Pancreas (tissue), 10 donors: ENCODE measurements around the gene ERBB2. TPM values are rescaled to one million over a fixed set of nuclear protein-coding genes. Genes with fewer than 3 reads are reported as not detected.

Source experiments
- ATAC-seq, 4 donors: fragments of 200-7000 bp; cut with Tn5 transposase; one replicate each; pipeline versions ENCODE4 v1.8.0 to v1.9.1; 2020; ENCODE audit warnings: mild to moderate bottlenecking in 4 of 4, moderate library complexity in 4 of 4
- DNase-seq, 6 donors: peaks; one replicate each; pipeline ENCODE4 v3.0.0-alpha.2; 2020
- FAIRE-seq: peaks from 2 replicates; lab custom pipeline; 2012; peaks lifted over from hg19 to GRCh38; lab: Jason Lieb, UNC
- H3K27ac ChIP-seq, 4 donors: fragments of 200-600 bp; sonication (generic); 1 replicate in 3 of 4; 2 replicates in 1 of 4; pipeline versions ENCODE4 v1.5.0 to v1.8.0; 2020
- H3K27me3 ChIP-seq, 4 donors: fragments of 200-600 bp; one replicate each; pipeline ENCODE4 v1.8.0; 2021
- H3K36me3 ChIP-seq, 3 donors: fragments of 200-600 bp; sonication (generic) in 1 of 3; one replicate each; pipeline versions ENCODE4 v1.5.0 to v1.8.0; 2020 to 2021
- H3K4me1 ChIP-seq, 3 donors: fragments of 200-600 bp; one replicate each; pipeline ENCODE4 v1.8.0; 2021
- H3K4me3 ChIP-seq, 4 donors: fragments of 200-600 bp; sonication (generic) in 2 of 4; one replicate each; pipeline versions ENCODE4 v1.5.0 to v1.8.0; 2020 to 2021
- H3K9me3 ChIP-seq, 4 donors: fragments of 200-600 bp; one replicate each; pipeline ENCODE4 v1.8.0; 2021
- WGBS, 2 donors: extraction: QIAGEN DNeasy Blood & Tissue Kit; methylation state at CpG; one replicate each; pipeline ENCODE4 v1.1.7; 2013; 5-methylcytosine and 5-hydroxymethylcytosine counted together
- intact Hi-C, 3 donors: fragments of 100-400 bp; cut with DNase I; formaldehyde crosslinking; loops; one replicate each; pipeline versions ENCODE4 v1.11.1 to v1.14.2; 2022
- polyA plus RNA-seq, 2 donors: library from polyadenylated mRNA; stranded (reverse); fragments of 200-250 nt; gene quantifications; one replicate each; pipeline ENCODE4 v1.2.3, GENCODE V29; 2013
- total RNA-seq, 6 donors: library from RNA; stranded (reverse); fragmentation: NEBNext Ultra II Directional in 4 of 6; extraction: Animal tissue kit (Norgen Biotek cat#: 25700) in 4 of 6; gene quantifications; one replicate each; pipeline versions ENCODE4 v1.2.1 to v1.2.4, GENCODE V29; 2021 to 2023
- TF ChIP-seq, protein P1 (sequence below), 4 donors: fragments of 200-600 bp; sonication (generic) in 3 of 4; IDR thresholded peaks; one replicate each; pipeline versions ENCODE4 v1.5.0 to v1.8.0; 2021; ENCODE audit warnings: antibody characterized with exemption in 4 of 4
- donor health status: healthy with polysubstance abuse.
- donor health status: DM: no; HTN: no; CAD: no; lungs with moderate emphysema.
- donor health status: DM: no; HTN: no; CAD: no.
- donor health status: control.
- donor health status: control.
- donor health status: Bipolar disorder and iron deficiency.
- donor health status: DM: yes; HTN: yes; CAD: no.
- donor health status: DM: no; HTN: no; CAD: no.
- donor health status: DM: no; HTN: no; CAD: no.
- donor health status: DM: yes; HTN: yes; CAD: no.

ERBB2 gene
- total and polyA plus RNA-seq, 8 donors: 37.2 to 78.9 (median 43.9) TPM

DNA sequence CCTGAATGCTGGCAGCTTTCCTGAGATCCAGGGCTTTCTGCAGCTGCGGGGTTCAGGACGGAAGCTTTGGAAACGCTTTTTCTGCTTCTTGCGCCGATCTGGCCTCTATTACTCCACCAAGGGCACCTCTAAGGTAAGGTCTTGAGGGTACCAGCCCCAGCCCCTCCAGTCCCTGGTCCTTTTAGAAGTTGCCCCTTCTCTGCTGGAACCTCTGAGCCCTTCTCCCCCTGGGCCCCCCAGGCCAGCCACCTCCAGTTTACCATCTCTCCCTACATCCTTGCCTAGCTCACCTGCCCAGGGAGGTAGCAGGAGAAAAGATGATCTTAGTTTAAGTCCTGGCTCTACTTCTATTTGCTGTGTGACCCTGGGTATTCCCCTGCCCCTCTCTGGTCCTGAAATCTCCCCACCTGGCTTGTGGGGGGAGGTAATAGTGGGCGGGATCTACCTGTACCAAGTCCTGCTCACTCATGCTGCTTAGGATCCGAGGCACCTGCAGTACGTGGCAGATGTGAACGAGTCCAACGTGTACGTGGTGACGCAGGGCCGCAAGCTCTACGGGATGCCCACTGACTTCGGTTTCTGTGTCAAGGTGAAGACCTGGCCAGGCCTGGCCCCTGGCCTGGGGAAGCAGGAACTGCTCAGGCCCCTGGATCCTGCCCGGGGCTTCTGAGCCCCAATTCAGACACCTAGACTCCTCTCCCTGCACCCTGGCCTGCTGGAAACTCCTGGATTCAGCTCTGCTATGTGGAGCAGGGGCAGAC lies 44.4 kb downstream of the ERBB2 start:
- peaks cover 0 to 54% (median 24%) of the 10 kb centered on the region in 3 donors for H3K36me3 ChIP-seq
- H3K9me3 ChIP-seq: no peaks in the 10 kb centered on the region
- no peak for ATAC-seq
- TF ChIP-seq, protein P1, sequence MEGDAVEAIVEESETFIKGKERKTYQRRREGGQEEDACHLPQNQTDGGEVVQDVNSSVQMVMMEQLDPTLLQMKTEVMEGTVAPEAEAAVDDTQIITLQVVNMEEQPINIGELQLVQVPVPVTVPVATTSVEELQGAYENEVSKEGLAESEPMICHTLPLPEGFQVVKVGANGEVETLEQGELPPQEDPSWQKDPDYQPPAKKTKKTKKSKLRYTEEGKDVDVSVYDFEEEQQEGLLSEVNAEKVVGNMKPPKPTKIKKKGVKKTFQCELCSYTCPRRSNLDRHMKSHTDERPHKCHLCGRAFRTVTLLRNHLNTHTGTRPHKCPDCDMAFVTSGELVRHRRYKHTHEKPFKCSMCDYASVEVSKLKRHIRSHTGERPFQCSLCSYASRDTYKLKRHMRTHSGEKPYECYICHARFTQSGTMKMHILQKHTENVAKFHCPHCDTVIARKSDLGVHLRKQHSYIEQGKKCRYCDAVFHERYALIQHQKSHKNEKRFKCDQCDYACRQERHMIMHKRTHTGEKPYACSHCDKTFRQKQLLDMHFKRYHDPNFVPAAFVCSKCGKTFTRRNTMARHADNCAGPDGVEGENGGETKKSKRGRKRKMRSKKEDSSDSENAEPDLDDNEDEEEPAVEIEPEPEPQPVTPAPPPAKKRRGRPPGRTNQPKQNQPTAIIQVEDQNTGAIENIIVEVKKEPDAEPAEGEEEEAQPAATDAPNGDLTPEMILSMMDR (IDR thresholded peaks at IDR 0.05): no peak
- intact Hi-C loops: no loop called here
- no peak overlapping the region for H3K4me3 ChIP-seq
- FAIRE-seq: no peak
- WGBS, 2 donors: 87 to 88% methylated on average over 16 of the region's 16 CpGs
- H3K27me3 ChIP-seq: no peaks in the 10 kb centered on the region
- no peak overlapping the region for H3K27ac ChIP-seq
- H3K4me1 ChIP-seq: peaks cover 4 to 13% (median 10%) of the 10 kb centered on the region in 3 donors
- DNase-seq: peak in 3 of 6 donors; percentile 13 to 39 (median 27)

DNA sequence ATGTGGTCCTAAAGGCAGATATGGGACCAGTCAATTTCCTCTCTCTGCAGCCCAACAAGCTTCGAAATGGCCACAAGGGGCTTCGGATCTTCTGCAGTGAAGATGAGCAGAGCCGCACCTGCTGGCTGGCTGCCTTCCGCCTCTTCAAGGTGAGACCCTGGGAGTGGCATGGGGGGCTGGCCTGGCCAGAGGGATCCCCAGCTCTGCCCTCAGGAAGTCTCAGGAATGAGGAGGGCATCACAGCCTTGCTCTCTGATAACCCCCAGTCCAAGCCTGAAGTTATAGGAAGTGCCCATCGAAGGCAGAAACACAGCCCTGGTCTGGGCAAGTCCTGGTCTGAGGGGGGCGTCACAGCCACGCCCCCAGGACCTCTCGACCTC lies 45.0 kb downstream of the ERBB2 start:
- Histone ChIP-seq H3K27me3 (no peaks in the 10 kb centered on the region), H3K9me3 (no peaks in the 10 kb centered on the region), H3K4me3 (no peak overlapping the region), H3K36me3 (peaks cover 0 to 54% (median 24%) of the 10 kb centered on the region in 3 donors), H3K4me1 (peaks cover 9 to 19% (median 15%) of the 10 kb centered on the region in 3 donors), H3K27ac (no peak overlapping the region)
- WGBS, 2 donors: 78 to 88% methylated on average over 8 of the region's 8 CpGs
- TF ChIP-seq, protein P1 (IDR thresholded peaks at IDR 0.05): no peak
- ATAC-seq (no peak), DNase-seq (peak in 2 of 6 donors; percentile 14 to 27), FAIRE-seq (no peak)
- intact Hi-C loops: no loop called here

DNA sequence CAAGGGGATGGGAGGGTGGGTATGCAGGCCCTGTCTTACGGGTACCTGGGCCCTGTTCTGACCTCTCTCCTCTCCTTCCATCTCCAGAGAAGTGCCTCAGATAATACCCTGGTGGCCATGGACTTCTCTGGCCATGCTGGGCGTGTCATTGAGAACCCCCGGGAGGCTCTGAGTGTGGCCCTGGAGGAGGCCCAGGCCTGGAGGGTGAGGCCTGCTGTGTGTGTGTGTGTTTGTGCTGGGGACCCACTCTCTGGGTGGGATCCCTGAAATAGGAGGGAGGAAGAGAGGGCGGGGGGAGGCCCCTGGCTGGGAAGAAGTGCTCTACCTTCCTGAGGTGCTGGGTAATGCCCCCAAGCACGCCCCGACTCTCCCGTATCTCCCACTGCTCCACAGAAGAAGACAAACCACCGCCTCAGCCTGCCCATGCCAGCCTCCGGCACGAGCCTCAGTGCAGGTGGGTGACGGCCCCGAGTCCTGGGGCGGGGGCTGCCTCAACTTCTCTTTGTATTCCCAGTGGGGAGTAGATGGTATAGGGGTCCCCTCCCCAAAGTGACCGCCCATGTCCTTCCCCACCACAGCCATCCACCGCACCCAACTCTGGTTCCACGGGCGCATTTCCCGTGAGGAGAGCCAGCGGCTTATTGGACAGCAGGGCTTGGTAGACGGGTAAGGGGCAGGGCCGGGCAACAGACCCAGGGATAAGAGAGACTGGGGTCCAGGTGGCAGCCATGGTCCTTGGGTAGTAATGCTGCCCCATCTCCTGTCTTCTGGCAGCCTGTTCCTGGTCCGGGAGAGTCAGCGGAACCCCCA lies 45.7 kb downstream of the ERBB2 start:
- H3K27ac ChIP-seq: no peak overlapping the region
- WGBS, 2 donors: 91 to 97% methylated on average over 22 to 23 of the region's 23 CpGs
- DNase-seq (peak in 2 of 6 donors; percentile 10 to 29), ATAC-seq (no peak), FAIRE-seq (no peak)
- TF ChIP-seq, protein P1 (IDR thresholded peaks at IDR 0.05): no peak
- no peak overlapping the region for H3K4me3 ChIP-seq
- H3K27me3 ChIP-seq: no peaks in the 10 kb centered on the region
- no peaks in the 10 kb centered on the region for H3K9me3 ChIP-seq
- peaks cover 13 to 23% (median 20%) of the 10 kb centered on the region in 3 donors for H3K4me1 ChIP-seq
- peaks cover 0 to 54% (median 24%) of the 10 kb centered on the region in 3 donors for H3K36me3 ChIP-seq
- intact Hi-C loops: no loop called here

DNA sequence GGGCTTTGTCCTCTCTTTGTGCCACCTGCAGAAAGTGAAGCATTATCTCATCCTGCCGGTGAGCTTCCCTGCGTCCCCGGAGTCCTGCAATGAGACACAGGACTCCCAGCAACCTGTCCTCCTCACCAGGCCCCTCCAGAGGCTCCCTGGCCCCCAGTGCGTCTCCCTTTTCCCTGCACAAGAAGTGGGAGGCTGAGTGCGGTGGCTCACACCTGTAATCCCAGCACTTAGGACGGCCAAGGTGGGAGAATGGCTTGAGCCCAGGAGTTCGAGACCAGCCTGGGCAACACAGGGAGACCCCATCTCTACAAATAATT lies 46.2 kb downstream of the ERBB2 start:
- 95 to 99% methylated on average over 6 to 7 of the region's 7 CpGs for WGBS, 2 donors
- Histone ChIP-seq H3K36me3 (peaks cover 0 to 54% (median 24%) of the 10 kb centered on the region in 3 donors), H3K4me1 (peaks cover 18 to 23% (median 21%) of the 10 kb centered on the region in 3 donors), H3K27ac (no peak overlapping the region), H3K4me3 (no peak overlapping the region), H3K9me3 (no peaks in the 10 kb centered on the region), H3K27me3 (no peaks in the 10 kb centered on the region)
- intact Hi-C loops: no loop called here
- TF ChIP-seq, protein P1 (IDR thresholded peaks at IDR 0.05): no peak
- DNase-seq (no peak), ATAC-seq (no peak), FAIRE-seq (no peak)
